HG02981 (cell line): ENCODE measurements around the gene LIF.

ENCODE experiments used
- ATAC-seq: cut with Tn5 transposase; IDR thresholded peaks from one replicate; pipeline ENCODE4 v1.9.1; 2021; ENCODE audit warnings: mild to moderate bottlenecking, moderate library complexity; ENCODE audit not compliant: unreplicated experiment

The LIF gene

GRCh38 chr22:30284666-30285065, 38.1 kb upstream of the LIF start:
- ATAC-seq: no peak

GRCh38 chr22:30284172-30284571, 37.6 kb upstream of the LIF start:
- ATAC-seq: no peak

GRCh38 chr22:30283342-30283741, 36.8 kb upstream of the LIF start:
- ATAC-seq: no peak

GRCh38 chr22:30282616-30283046, 36.1 kb upstream of the LIF start:
- no peak for ATAC-seq

- ATAC-seq: no peak
Observed at GRCh38 chr22:30280505-30280904, 33.9 kb upstream of the LIF start.

- ATAC-seq: no peak
Observed at GRCh38 chr22:30279932-30280331, 33.4 kb upstream of the LIF start.

GRCh38 chr22:30279046-30279788, 32.7 kb upstream of the LIF start:
- ATAC-seq: no peak

- ATAC-seq: no peak
Observed at GRCh38 chr22:30277547-30278344, 31.2 kb upstream of the LIF start.

GRCh38 chr22:30276039-30276438, 29.5 kb upstream of the LIF start:
- ATAC-seq: no peak

- no peak for ATAC-seq
Observed at GRCh38 chr22:30275625-30276024, 29.1 kb upstream of the LIF start.

GRCh38 chr22:30274437-30274812, 27.9 kb upstream of the LIF start:
- ATAC-seq: no peak

- no peak for ATAC-seq
Observed at GRCh38 chr22:30273711-30274436, 27.3 kb upstream of the LIF start.

- ATAC-seq: no peak
Observed at GRCh38 chr22:30272781-30273601, 26.4 kb upstream of the LIF start.

- no peak for ATAC-seq
Observed at GRCh38 chr22:30270832-30271231, 24.3 kb upstream of the LIF start.

- ATAC-seq: no peak
Observed at GRCh38 chr22:30268331-30268730, 21.8 kb upstream of the LIF start.

- no peak for ATAC-seq
Observed at GRCh38 chr22:30267382-30268302, 21.1 kb upstream of the LIF start.

- no peak for ATAC-seq
Observed at GRCh38 chr22:30266445-30267381, 20.2 kb upstream of the LIF start, which contains the start of gene OSM. TSS of gene OSM (minus strand) at chr22:30266851. CDS start at chr22:30266799, 52 bp downstream.

GRCh38 chr22:30265823-30266444, 19.4 kb upstream of the LIF start:
- peak; percentile 61 for ATAC-seq
